ENCODE measurements around the gene MUC12.
"Not testable (repeated sequence)": the region's sequence is repeated elsewhere in the genome, so short reads cannot be mapped to it uniquely, and the experiment has no call there.

DNA sequence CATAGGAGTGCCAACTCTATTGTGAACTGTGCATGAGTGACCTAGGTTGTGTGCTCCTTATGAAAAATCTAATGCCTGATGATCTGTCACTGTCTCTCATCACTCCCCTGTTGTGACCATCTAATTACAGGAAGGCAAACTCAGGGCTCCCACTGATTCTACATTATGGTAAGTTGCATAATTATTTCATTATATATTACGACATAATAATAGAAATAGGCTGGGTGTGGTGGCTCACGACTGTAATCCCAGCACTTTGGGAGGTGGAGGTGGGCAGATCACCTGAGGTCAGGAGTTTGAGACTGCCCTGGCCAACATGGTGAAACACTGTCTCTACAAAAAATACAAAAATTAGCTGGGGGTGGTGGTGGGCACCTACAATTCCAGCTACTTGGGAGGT is 34.0 kb upstream of the MUC12 start:
- TF ChIP-seq, protein P1, sequence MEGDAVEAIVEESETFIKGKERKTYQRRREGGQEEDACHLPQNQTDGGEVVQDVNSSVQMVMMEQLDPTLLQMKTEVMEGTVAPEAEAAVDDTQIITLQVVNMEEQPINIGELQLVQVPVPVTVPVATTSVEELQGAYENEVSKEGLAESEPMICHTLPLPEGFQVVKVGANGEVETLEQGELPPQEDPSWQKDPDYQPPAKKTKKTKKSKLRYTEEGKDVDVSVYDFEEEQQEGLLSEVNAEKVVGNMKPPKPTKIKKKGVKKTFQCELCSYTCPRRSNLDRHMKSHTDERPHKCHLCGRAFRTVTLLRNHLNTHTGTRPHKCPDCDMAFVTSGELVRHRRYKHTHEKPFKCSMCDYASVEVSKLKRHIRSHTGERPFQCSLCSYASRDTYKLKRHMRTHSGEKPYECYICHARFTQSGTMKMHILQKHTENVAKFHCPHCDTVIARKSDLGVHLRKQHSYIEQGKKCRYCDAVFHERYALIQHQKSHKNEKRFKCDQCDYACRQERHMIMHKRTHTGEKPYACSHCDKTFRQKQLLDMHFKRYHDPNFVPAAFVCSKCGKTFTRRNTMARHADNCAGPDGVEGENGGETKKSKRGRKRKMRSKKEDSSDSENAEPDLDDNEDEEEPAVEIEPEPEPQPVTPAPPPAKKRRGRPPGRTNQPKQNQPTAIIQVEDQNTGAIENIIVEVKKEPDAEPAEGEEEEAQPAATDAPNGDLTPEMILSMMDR (IDR thresholded peaks at IDR 0.05): not testable (repeated sequence)
- not testable (repeated sequence) for TF ChIP-seq POLR2A, POLR2AphosphoS5, EP300 (IDR thresholded peaks at IDR 0.05)

Data from gastroesophageal sphincter (tissue), 3 donors.